ENCODE measurements around the gene NCEH1.
"Not testable (repeated sequence)": the region's sequence is repeated elsewhere in the genome, so short reads cannot be mapped to it uniquely, and the experiment has no call there.

Gene NCEH1

GRCh38 chr3:172710664-172711453, at the start of gene NCEH1:
Gene NCEH1 (minus strand): TSS chr3:172711067. CDS start chr3:172710984, 83 bp downstream.
- peak; percentile 95 for DNase-seq

GRCh38 chr3:172760416-172760815, 49.5 kb upstream of the NCEH1 start:
- not testable (repeated sequence) for DNase-seq

GRCh38 chr3:172753125-172753524, 42.3 kb upstream of the NCEH1 start:
- no peak for DNase-seq

- DNase-seq: no peak
Measured at GRCh38 chr3:172752651-172753050, 41.8 kb upstream of the NCEH1 start.

GRCh38 chr3:172751175-172751704, 40.4 kb upstream of the NCEH1 start:
- peak; percentile 59 for DNase-seq

- peak; percentile 98 for DNase-seq
Measured at GRCh38 chr3:172750368-172751174, 39.7 kb upstream of the NCEH1 start, which contains the start of gene ECT2. Gene ECT2 (plus strand): TSS chr3:172750726. CDS start chr3:172754531, 3,805 bp downstream.

- DNase-seq: no peak
Measured at GRCh38 chr3:172750069-172750367, 39.2 kb upstream of the NCEH1 start.

GRCh38 chr3:172749230-172749965, 38.5 kb upstream of the NCEH1 start:
- no peak for DNase-seq

- DNase-seq: no peak
Measured at GRCh38 chr3:172746475-172746874, 35.6 kb upstream of the NCEH1 start.

- no peak for DNase-seq
Measured at GRCh38 chr3:172739462-172739861, 28.6 kb upstream of the NCEH1 start.

GRCh38 chr3:172735014-172735413, 24.1 kb upstream of the NCEH1 start:
- DNase-seq: no peak

GRCh38 chr3:172726380-172726779, 15.5 kb upstream of the NCEH1 start:
- DNase-seq: no peak

GRCh38 chr3:172722536-172723040, 11.7 kb upstream of the NCEH1 start:
- DNase-seq: not testable (repeated sequence)

GRCh38 chr3:172717493-172718088, 6.7 kb upstream of the NCEH1 start:
- peak; percentile 50 for DNase-seq

- DNase-seq: peak; percentile 74
Measured at GRCh38 chr3:172716476-172716875, 5.6 kb upstream of the NCEH1 start.

- DNase-seq: no peak
Measured at GRCh38 chr3:172713316-172713715, 2.4 kb upstream of the NCEH1 start.

- peak; percentile 91 for DNase-seq
Measured at GRCh38 chr3:172711454-172711795, 558 bp upstream of the NCEH1 start.

GRCh38 chr3:172709774-172710663, 848 bp downstream of the NCEH1 start:
- peak; percentile 24 for DNase-seq

GRCh38 chr3:172708921-172709773, 1.7 kb downstream of the NCEH1 start:
- no peak for DNase-seq

GRCh38 chr3:172707967-172708366, 2.9 kb downstream of the NCEH1 start:
- no peak for DNase-seq

GRCh38 chr3:172707030-172707429, 3.8 kb downstream of the NCEH1 start:
- DNase-seq: no peak
